22Rv1 (cell line): Measurements from ENCODE around the gene CARF.

Source experiments
- ZFX ChIP-seq: fragments of 450-650 bp; IDR thresholded peaks from 2 replicates; pipeline ENCODE4 v1.6.1; 2017; ENCODE audit warnings: antibody characterized with exemption, borderline replicate concordance
- TF ChIP-seq, protein P1 (sequence below): fragments of 450-650 bp; IDR thresholded peaks from 2 replicates; pipeline ENCODE4 v1.5.1; 2017; ENCODE audit warnings: mild to moderate bottlenecking

DNA sequence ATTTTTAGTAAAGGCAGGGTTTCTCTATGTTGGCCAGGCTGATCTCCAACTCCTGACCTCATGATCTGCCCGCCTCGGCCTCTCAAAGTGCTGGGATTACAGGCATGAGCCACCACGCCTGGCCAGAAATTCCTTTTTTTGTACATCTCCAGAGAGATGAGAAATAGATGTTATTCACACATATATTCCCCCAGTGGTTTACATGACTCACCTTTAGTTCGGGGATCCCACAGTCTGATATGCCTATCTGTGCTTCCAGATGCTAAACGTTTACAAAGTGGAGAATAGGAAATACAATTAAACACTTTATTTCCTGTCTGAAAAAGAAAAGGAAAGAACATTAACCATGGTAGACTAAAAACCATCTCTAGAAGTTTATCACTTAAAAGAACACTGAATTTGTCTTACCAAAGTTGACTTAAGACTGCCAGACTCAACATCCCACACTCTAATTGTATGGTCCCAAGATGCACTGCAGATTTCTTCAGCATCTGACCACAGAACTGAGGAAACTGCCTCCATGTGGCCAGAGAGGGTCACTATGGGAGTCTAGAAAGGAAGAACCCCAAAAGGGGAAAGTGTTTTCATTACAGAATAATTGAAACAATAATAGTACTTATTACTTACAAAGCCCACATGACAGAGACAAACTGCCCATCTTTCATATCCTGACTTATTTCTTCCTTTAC is 27.9 kb upstream of the CARF start:
- TF ChIP-seq, protein P1, sequence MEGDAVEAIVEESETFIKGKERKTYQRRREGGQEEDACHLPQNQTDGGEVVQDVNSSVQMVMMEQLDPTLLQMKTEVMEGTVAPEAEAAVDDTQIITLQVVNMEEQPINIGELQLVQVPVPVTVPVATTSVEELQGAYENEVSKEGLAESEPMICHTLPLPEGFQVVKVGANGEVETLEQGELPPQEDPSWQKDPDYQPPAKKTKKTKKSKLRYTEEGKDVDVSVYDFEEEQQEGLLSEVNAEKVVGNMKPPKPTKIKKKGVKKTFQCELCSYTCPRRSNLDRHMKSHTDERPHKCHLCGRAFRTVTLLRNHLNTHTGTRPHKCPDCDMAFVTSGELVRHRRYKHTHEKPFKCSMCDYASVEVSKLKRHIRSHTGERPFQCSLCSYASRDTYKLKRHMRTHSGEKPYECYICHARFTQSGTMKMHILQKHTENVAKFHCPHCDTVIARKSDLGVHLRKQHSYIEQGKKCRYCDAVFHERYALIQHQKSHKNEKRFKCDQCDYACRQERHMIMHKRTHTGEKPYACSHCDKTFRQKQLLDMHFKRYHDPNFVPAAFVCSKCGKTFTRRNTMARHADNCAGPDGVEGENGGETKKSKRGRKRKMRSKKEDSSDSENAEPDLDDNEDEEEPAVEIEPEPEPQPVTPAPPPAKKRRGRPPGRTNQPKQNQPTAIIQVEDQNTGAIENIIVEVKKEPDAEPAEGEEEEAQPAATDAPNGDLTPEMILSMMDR, result no peak
- no peak for TF ChIP-seq ZFX
